GM21737 (cell line): ENCODE data around the gene RAB27B.

Experiments
- ATAC-seq: cut with Tn5 transposase; IDR thresholded peaks from one replicate; pipeline ENCODE4 v1.9.1; 2021; ENCODE audit warnings: mild to moderate bottlenecking, moderate library complexity; ENCODE audit not compliant: unreplicated experiment

RAB27B gene

GRCh38 chr18:54859667-54860421 is 31.6 kb downstream of the RAB27B start:
- ATAC-seq, result no peak

GRCh38 chr18:54860941-54861340 is 32.7 kb downstream of the RAB27B start:
- ATAC-seq, result no peak

- no peak for ATAC-seq
Measured at GRCh38 chr18:54867131-54867530, 38.9 kb downstream of the RAB27B start.

- no peak for ATAC-seq
Measured at GRCh38 chr18:54871231-54871630, 43.0 kb downstream of the RAB27B start.

GRCh38 chr18:54872681-54873080 is 44.4 kb downstream of the RAB27B start:
- ATAC-seq, result no peak

GRCh38 chr18:54873884-54874255 is 45.6 kb downstream of the RAB27B start:
- no peak for ATAC-seq

- no peak for ATAC-seq
Measured at GRCh38 chr18:54875063-54875462, 46.8 kb downstream of the RAB27B start.

- ATAC-seq, result no peak
Measured at GRCh38 chr18:54877076-54877475, 48.8 kb downstream of the RAB27B start.

GRCh38 chr18:54878159-54878622 is 49.9 kb downstream of the RAB27B start:
- ATAC-seq, result no peak

GRCh38 chr18:54878659-54879358 is 50.5 kb downstream of the RAB27B start:
- no peak for ATAC-seq

GRCh38 chr18:54879691-54880090 is 51.4 kb downstream of the RAB27B start:
- ATAC-seq, result no peak

- ATAC-seq, result no peak
Measured at GRCh38 chr18:54880395-54881105, 52.3 kb downstream of the RAB27B start.

GRCh38 chr18:54881229-54881768 is 53.0 kb downstream of the RAB27B start:
- ATAC-seq, result no peak

GRCh38 chr18:54882318-54882717 is 54.0 kb downstream of the RAB27B start:
- no peak for ATAC-seq

GRCh38 chr18:54883816-54884604 is 55.7 kb downstream of the RAB27B start:
- ATAC-seq, result no peak

GRCh38 chr18:54888378-54888777 is 60.1 kb downstream of the RAB27B start:
- ATAC-seq, result no peak

- ATAC-seq, result no peak
Measured at GRCh38 chr18:54888933-54889332, 60.7 kb downstream of the RAB27B start.

GRCh38 chr18:54899500-54899899 is 71.2 kb downstream of the RAB27B start:
- ATAC-seq, result no peak

GRCh38 chr18:54900290-54900689 is 72.0 kb downstream of the RAB27B start:
- ATAC-seq, result no peak

- ATAC-seq, result no peak
Measured at GRCh38 chr18:54904581-54904980, 76.3 kb downstream of the RAB27B start.

GRCh38 chr18:54905629-54906028 is 77.4 kb downstream of the RAB27B start:
- ATAC-seq, result no peak
